Putamen (tissue), 1 donor: ENCODE measurements around the gene ANKRD52.
A peak's percentile ranks its signal among the peaks of the same experiment; 100 is the strongest.
"Not testable (repeated sequence)": the region's sequence is repeated elsewhere in the genome, so short reads cannot be mapped to it uniquely, and the experiment has no call there.

Source experiments
- DNase-seq: peaks from one replicate; pipeline ENCODE4 v3.0.0-alpha.2; 2016; ENCODE audit warnings: low spot score

ANKRD52 gene

GRCh38 chr12:56258068-56258819, at the start of gene ANKRD52:
ANKRD52 (minus strand) TSS chr12:56258384; CDS start chr12:56258269, 115 bp downstream.
- DNase-seq = peak; percentile 82

DNA sequence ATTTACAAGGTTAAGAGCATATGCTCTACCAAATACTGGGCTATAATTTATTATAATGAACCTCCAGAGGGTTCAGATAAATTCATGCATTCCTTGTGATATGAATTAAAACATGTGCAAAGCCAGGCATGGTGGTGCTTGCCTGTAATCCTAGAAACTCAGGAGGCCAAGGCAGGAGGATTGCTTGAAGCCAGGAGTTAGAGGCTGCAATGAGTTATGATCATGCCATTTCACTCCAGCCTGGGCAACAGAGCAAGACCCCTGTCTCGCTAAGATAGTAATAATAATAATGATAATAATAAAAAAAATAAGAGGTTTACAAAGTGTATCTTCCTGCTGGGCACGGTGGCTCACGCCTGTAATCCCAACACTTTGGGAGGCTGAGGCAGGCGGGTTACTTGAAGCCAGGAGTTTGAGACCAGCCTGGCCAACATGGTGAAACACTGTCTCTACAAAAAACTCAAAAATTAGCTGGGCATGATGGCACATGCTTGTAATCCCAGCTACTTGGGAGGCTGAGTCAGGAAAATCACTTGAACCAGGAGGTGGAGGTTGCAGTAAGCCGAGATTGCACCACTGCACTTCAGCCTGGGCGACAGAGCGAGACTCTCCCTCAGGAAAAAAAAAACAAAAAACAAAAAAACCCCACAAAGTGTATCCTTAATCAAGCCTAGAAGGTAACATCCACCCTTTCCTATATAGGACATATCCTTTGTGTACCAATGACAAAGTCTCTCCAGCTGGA, 49.2 kb upstream of the ANKRD52 start:
- DNase-seq = no peak

GRCh38 chr12:56304872-56305590, 46.8 kb upstream of the ANKRD52 start:
- no peak for DNase-seq

- no peak for DNase-seq
Measured at GRCh38 chr12:56304276-56304675, 46.1 kb upstream of the ANKRD52 start.

GRCh38 chr12:56300644-56301464, 42.7 kb upstream of the ANKRD52 start:
- no peak for DNase-seq

DNA sequence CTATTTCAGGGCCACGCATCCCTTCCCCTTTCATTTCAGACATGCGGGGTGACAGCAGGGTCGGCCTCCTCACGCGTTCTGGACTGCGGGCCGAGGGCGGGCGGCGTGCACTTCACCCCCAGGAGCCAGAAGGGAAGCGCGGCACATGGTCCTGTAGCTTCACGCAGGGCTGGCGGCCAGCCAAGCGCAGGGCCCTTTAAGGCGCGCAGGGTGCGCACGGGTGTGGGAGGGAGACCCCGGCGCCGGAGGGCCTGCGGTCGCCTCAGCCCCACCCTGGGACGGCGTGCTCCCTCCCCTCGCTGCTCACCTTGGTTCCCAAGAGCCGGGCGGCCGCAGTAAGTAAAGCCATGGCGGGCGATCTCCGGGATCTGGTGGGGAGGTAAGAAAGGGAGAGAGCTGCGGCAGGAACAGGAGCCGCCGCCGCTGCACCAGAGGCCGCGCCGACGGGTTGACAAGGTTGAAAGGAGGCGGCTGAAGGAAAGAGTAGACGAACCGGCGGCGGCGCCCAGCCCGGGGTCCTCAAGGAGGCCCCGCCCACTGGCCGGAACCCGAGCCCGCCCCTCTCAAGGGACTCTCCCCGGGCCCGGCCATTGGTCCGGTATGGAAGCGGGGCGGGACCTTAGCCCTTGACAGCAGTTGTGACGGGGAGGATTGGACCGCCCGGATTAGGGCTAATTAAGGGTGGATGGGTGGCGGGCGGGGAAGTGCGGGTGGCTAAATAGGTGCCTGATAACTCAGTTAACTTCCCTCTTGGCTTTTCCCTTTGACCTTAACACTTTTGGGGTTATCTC, 41.9 kb upstream of the ANKRD52 start, which contains the start of gene CS:
Gene CS, minus strand, starts transcription at position 478 of the 791 bp plus-strand sequence. Its CDS starts 129 bp downstream, at position 349.
- DNase-seq = peak; percentile 98

DNA sequence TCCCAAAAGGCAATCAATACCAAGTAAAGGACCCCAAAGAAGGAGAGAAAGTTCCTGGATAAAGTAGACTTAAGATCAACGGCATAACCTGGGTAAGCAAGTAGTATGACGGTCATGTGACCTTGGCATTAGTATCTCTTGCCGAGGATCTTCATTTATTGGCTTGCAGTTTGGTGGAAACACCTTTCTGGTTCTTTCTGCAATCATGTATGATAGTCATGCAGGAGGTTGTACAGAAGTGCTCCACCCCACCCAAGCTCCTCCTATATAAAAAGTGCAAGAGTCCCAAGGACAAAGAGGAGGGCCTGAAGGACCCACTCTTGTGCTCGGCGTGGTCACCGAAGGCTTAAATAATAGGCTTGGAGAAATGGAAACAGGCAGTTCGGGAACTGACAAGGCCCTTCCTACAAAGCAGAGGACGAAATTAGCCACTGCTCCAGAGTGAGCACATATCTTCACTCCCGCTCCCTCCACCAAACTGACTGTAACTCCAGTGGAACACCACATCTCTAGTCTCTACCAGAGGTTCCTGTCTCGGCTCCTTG, 41.2 kb upstream of the ANKRD52 start:
- no peak for DNase-seq

GRCh38 chr12:56298828-56299227, 40.6 kb upstream of the ANKRD52 start:
- no peak for DNase-seq

DNA sequence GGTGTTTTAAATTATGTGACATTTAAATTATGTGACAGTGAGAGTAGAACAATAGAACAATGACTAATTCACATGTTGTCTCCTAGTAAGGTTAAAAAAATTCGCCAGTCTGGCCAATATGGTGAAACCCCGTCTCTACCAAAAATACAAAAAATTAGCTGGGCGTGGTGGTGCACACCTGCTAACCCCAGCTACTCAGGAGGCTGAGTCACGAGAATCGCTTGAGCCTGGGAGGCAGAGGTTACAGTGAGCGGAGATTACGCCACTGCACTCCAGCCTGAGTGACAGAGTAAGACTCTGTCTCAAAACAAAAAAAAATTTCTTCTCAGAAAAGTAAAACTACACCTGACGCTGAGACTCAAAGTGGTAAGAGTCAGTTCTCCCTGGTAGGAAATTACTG, 39.2 kb upstream of the ANKRD52 start:
- DNase-seq = no peak

GRCh38 chr12:56296295-56296694, 38.1 kb upstream of the ANKRD52 start:
- no peak for DNase-seq

DNA sequence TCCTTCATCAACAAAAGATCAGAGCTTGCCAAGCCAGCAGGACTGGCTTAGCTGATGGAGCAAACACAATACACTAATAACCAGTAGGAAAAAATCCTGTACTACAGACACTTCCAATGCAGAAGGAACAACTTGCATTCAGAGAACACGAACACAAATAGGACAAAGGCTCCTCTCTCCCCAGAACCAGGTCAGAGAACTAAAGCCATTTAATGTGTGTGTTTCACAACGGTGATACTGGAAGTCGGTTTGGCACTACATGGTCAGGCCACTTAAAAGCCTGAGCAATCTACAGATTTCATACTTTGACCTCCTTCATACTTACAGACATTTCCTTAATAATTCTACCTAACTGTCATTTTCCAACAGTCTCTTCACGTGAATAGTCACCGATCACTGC, 35.6 kb upstream of the ANKRD52 start:
- no peak for DNase-seq

GRCh38 chr12:56288705-56289387, 30.7 kb upstream of the ANKRD52 start:
- no peak for DNase-seq

DNA sequence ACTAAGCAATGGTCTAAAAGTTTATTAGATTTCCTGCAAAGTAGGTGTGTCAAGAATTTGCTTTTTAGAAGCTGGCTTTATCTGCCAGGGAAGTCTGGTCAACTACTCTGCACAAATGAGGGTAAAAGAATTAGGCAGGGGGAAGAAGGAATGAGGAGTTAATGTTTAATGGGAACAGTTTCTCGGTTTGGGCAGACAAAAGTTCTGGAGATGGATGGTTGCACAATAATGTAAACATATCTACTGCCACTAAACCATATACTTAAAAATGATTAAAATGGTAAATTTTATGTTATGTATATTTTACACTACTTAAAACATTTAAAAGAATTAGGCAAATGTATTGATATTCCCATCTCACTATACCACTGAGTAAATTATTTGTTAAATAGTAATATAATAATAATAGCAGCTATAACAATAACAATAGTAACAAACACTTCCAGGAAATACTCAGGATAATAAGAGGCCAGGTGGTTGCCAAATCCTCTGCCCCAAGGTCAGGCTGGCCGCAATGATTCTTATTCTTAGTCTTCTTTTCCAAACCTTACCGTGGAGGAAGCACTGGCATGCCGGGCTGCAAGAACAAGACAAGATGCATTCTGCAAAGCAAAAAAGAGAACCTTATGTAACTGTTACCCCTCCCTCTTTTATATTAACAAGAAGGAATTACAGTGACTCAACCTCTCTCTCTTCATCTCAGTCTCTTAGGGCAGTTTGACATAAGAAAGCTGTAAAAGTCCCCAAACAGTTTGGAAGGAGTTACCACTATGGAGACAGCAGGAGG, 28.1 kb upstream of the ANKRD52 start:
- no peak for DNase-seq

DNA sequence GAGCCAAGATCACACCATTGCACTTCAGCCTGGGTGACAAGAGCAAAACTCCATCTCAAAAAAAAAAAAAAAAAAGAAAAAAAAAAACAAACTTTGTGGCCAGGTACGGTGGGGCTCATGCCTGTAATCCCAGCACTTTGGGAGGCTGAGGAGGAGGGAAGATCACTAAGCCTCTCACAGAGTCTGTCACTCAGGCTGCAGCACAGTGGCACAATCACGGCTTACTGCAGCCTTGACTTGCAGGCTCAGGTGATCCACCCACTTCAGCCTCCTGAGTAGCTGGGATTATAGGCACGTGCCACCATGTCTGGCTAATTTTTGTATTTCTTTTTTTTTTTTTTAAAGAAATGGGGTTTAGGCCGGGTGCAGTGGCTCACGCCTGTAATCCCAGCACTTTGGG, 26.1 kb upstream of the ANKRD52 start:
- not testable (repeated sequence) for DNase-seq

GRCh38 chr12:56282579-56282978, 24.4 kb upstream of the ANKRD52 start:
- DNase-seq = no peak

- no peak for DNase-seq
Measured at GRCh38 chr12:56282030-56282429, 23.8 kb upstream of the ANKRD52 start.

DNA sequence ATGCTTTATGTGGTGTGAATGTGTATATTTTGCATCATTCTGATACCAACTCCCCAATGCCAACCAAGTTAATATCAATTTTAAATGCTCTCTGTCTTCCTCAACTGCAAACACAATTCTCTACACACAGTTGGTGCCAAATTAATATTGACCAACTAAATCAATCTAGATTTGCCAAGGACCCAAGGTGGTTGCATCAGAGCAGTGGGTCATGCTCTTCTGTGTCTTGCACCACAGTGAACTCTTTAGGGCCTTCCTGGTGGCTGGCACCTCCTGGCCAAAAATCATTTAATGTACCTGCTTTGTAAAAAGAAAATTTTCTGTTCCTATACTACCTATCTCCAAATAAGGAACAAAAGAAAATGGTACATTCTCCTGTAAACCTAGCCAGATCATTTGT, 22.7 kb upstream of the ANKRD52 start:
- no peak for DNase-seq

DNA sequence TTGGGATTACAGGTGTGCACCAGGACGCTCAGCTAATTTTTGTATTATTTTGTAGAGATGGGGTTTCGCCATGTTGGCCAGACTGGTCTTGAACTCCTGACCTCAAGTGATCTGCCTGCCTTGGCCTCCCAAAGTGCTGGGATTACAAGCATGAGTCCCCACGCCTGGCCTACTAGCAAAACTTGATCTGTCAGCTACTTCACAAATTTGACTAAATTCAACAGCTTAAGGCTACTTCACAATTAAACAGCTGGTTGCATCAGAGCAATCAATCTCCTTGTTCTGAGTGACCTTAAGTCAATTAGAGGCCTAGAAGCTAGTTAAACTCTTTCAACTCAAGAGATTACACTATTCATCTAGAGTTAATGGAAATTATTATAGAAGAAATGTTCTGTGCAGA, 20.7 kb upstream of the ANKRD52 start:
- DNase-seq = no peak

DNA sequence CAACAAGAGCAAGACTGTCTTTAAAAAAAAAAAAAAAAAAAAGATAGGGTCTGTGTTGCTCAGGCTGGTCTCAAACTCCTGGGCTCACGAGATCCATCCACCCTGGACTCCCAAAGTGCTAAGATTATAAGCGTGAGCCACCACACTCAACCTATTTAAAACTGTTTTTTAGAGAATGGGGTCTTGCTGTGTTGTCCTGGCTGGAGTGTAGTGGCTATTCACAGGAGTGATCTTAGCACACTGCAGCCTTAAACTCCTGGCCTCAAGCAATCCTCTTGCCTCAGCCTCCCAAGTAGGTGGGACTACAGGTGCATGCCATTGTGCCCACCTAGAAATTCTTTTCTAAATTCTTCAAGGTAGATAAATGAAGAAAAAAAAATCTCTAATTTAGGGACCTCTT, 16.1 kb upstream of the ANKRD52 start:
- DNase-seq = no peak
